Body of pancreas (tissue), 4 donors: Measurements from ENCODE around the gene PEX1. TPM values are rescaled to one million over a fixed set of nuclear protein-coding genes. Genes with fewer than 3 reads are reported as not detected.

Experiments used
- ATAC-seq: fragments of 150-250 bp; one replicate; pipeline ENCODE4 v1.9.1; 2016
- DNase-seq, 4 donors: peaks; one replicate each; pipeline ENCODE4 v3.0.0-alpha.2; 2019
- H3K27ac ChIP-seq, 4 donors: fragments of 200-600 bp; sonication (generic); 1 replicate in 3 of 4; 2 replicates in 1 of 4; pipeline versions ENCODE4 v1.5.1 to v1.6.1; 2016 to 2019; ENCODE audit warnings: mild to moderate bottlenecking in 1 of 4, mixed read lengths in 1 of 4, moderate library complexity in 1 of 4
- H3K27me3 ChIP-seq, 2 donors: fragments of 200-600 bp; sonication (generic); one replicate each; pipeline ENCODE4 v1.6.0; 2016; ENCODE audit warnings: mild to moderate bottlenecking in 1 of 2
- H3K36me3 ChIP-seq, 2 donors: fragments of 200-600 bp; sonication (generic); replicated peaks in 1 of 2; 2 replicates each; pipeline ENCODE4 v1.5.1; 2016; ENCODE audit warnings: low read depth in 2 of 2; ENCODE audit not compliant: insufficient read depth in 1 of 2
- H3K4me1 ChIP-seq: fragments of 200-600 bp; sonication (generic); one replicate; pipeline ENCODE4 v1.6.0; 2016
- H3K4me3 ChIP-seq, 2 donors: fragments of 200-600 bp; sonication (generic); 1 replicate in 1 of 2; 2 replicates in 1 of 2; pipeline ENCODE4 v1.5.1; 2016 to 2019
- H3K9me3 ChIP-seq, 3 donors: fragments of 200-600 bp; sonication (generic); 1 replicate in 2 of 3; 2 replicates in 1 of 3; pipeline ENCODE4 v1.5.1; 2016
- POLR2A ChIP-seq, 3 donors: fragments of 450-650 bp; IDR thresholded peaks; one replicate each; pipeline ENCODE4 v1.6.1; 2016; ENCODE audit warnings: antibody characterized with exemption in 3 of 3, mild to moderate bottlenecking in 2 of 3
- WGBS, 2 donors: methylation state at CpG; one replicate each; pipeline ENCODE4 v1.1.5; 2017; 5-methylcytosine and 5-hydroxymethylcytosine counted together
- intact Hi-C: fragments of 100-400 bp; cut with DNase I; formaldehyde crosslinking; loops from one replicate; pipeline ENCODE4 v1.15.1; 2023
- total RNA-seq, 2 donors: library from RNA; depleted of rRNA; stranded (reverse); fragments of >200 nt; gene quantifications; one replicate each; pipeline ENCODE4 v1.1.0, GENCODE V29; 2016
- TF ChIP-seq, protein P1 (sequence below), 7 experiments: fragments of 450-650 bp in 4 of 7; fragments of 200-600 bp in 3 of 7; sonication (generic) in 3 of 7; IDR thresholded peaks; one replicate each; pipeline ENCODE4 v1.5.1; 2016 to 2019; ENCODE audit warnings: antibody characterized with exemption in 7 of 7

PEX1 gene
- total RNA-seq, 2 donors from 2014 or later: 13.8 to 18.9 TPM

GRCh38 chr7:92437956-92438491 is 90.3 kb downstream of the PEX1 start:
- no peaks in the 10 kb centered on the region for H3K27me3 ChIP-seq
- H3K9me3 ChIP-seq: no peaks in the 10 kb centered on the region
- H3K36me3 ChIP-seq: no peaks in the 10 kb centered on the region
- H3K4me1 ChIP-seq: no peaks in the 10 kb centered on the region
- TF ChIP-seq, protein P1, sequence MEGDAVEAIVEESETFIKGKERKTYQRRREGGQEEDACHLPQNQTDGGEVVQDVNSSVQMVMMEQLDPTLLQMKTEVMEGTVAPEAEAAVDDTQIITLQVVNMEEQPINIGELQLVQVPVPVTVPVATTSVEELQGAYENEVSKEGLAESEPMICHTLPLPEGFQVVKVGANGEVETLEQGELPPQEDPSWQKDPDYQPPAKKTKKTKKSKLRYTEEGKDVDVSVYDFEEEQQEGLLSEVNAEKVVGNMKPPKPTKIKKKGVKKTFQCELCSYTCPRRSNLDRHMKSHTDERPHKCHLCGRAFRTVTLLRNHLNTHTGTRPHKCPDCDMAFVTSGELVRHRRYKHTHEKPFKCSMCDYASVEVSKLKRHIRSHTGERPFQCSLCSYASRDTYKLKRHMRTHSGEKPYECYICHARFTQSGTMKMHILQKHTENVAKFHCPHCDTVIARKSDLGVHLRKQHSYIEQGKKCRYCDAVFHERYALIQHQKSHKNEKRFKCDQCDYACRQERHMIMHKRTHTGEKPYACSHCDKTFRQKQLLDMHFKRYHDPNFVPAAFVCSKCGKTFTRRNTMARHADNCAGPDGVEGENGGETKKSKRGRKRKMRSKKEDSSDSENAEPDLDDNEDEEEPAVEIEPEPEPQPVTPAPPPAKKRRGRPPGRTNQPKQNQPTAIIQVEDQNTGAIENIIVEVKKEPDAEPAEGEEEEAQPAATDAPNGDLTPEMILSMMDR (IDR thresholded peaks at IDR 0.05): no peak
- no peak for TF ChIP-seq POLR2A (IDR thresholded peaks at IDR 0.05)
- no peak for DNase-seq
- ATAC-seq: no peak
- no peak overlapping the region for H3K27ac ChIP-seq
- intact Hi-C loops: no loop called here
- WGBS, 2 donors: 69 to 72% methylated on average over 6 of the region's 6 CpGs
- no peak overlapping the region for H3K4me3 ChIP-seq

Other genes with a start within 250 kb of the PEX1 start
- gene GATAD1, start 81.0 kb downstream of the PEX1 start, total RNA-seq: 10 to 100 TPM; 32.3 to 38.4 TPM
- not detected for gene ERVW-1, start 50.6 kb downstream of the PEX1 start, total RNA-seq
- 10 to 100 TPM in 1 of 2 donors, 1 to 10 TPM in 1; 9.3 to 14.2 TPM for gene RBM48, start 275 bp upstream of the PEX1 start, total RNA-seq
- 10 to 100 TPM; 17.1 to 25.1 TPM for gene FAM133B, start 61.9 kb upstream of the PEX1 start, total RNA-seq